Measurements from ENCODE around the gene QKI. TPM values are rescaled to one million over a fixed set of nuclear protein-coding genes. Genes with fewer than 3 reads are reported as not detected.

The QKI gene
- total RNA-seq, 1 experiment from 2014 or later = 88.9 TPM

DNA sequence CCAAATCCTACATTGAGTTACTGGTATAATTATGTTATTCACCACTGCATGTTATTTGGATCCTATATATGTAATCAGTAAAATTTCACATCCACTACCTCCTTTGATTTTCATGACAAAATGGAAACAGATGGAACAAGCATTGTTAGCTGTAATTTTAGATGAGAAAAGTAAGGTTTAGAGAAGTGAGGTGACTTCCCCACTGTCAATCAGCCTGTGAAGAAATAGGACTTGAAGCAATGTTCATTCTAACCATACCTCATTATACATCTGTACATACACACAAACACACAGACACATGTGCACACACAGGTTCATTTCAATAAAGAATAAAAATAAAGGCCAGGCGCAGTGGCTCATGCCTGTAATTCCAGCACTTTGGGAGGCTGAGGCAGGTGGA lies 23.7 kb upstream of the QKI start:
- DNase-seq (ENCODE audit: extremely low read depth, low read depth) = no peak

DNA sequence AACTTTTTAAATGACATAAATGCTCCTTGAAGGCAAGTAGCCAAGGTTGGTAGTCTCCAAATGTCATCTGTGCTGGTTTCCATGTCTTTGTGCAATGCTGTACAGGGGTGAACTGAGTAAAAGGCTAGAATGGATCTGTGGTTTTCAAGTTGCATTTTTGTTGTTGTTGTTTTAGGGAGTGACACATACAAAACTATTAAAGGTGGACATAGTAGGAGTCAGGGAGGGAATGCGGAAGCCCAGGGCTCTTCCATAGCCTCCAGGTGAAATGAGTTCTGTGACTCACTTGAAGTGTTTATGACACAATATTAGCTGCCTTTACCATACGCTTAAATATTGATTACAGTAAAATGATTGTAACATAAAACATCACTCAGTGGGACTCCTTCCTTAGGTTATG lies 22.5 kb upstream of the QKI start:
- DNase-seq (ENCODE audit: extremely low read depth, low read depth) = no peak

DNA sequence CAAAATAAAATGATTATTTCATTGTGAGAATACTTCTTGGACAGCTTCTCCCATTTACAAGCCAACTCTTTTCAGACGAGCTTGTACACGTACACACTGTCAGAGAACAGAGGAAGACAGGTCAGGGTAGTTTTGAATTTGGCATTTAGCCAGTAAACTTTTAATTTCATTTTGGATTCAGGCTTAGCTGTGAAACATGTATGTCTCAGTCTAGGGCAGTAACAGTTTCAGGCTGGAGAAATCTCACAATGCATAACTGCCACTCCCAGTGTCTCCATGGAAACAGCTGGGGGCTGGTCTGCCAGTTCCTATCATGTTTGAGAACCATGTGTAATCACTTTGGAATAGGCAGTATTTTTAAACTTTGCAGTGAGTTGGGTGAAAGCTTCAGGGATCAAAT lies 22.0 kb upstream of the QKI start:
- no peak for DNase-seq (ENCODE audit: extremely low read depth, low read depth)

DNA sequence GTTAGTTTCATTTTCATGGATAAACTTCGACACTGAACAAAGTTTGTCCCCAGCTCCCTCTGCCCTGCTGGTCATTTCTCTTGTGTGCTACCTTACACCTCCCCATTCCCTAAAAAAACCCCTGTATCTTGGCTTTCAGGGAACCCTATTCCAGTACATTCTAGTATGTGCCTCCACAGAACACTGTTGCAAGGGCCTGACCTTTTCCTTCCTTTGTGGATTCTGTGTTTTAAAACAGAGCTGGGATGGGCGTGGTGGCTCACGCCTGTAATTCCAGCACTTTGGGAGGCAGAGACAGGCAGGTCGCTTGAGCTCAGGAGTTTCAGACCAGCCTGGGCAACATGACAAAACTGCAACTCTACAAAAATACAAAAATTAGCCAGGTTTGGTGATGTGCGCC lies 20.6 kb upstream of the QKI start:
- no peak for DNase-seq (ENCODE audit: extremely low read depth, low read depth)

DNA sequence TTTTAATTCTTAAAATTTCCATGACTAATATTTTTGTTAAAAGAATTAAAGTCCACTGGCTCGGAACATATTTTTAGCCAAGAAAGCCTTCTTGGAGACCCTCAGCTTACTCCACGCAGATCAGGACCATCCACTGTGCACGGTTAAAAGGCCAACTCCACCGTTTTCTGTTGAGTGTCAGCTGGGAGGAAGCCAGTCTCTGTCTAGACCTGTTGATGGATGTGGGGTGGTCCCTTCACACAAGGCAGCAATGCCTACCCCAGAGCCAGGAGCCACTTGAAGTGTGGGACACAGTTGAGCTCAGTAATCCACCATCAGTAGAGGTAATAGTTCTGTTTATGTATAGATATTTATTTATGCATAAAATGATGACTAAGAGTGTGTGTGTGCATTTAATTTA lies 19.9 kb upstream of the QKI start:
- no peak for DNase-seq (ENCODE audit: extremely low read depth, low read depth)

DNA sequence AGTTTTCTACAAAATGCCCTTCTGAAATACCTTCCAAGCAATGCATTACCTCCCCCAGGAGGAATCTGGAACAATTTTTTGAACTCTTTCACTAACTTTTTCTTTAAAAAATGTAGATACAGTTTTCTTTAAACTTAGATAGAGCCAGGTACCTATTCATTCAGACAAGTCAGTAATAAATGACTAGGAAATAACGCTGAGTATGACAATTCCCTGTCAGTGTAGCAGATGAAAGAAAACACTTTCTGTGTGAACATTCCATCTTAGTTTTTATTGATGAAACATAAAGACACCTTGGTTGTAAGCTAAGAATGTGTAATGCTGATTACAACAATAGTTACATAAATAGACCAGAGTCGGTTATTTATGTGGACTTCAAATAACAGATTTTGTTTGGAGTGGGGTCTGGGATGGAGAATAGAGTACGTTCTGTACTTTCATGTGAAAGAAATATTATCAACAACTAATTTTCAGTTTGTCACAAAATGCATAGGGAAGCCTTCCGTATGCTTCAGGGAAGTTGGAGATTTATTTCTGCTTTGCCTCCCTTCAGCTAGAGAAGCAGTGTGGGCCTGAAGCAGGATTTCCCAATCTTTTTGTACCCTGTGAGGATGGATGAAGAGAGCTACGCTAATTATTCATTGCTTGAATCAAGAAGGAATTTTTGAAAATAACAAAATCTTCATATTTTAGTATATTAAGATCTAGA lies 19.2 kb upstream of the QKI start:
- DNase-seq (ENCODE audit: extremely low read depth, low read depth) = no peak

DNA sequence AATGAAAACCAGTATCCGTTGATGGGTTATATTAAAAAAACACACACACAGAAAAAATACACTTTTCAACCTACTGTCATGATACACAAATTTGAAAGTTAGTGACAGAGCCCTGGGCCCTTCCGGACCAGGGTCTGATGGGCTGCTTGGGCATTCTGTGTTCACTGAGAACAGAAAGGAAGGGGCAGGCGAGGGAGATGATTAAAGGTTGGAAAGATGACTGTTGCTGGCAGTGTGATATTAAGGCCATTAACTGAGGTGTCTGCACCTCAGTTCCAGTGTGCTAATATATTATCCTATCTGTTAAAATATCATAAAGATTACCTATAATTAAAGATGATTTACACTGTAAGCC lies 18.7 kb upstream of the QKI start:
- DNase-seq (ENCODE audit: extremely low read depth, low read depth) = no peak

DNA sequence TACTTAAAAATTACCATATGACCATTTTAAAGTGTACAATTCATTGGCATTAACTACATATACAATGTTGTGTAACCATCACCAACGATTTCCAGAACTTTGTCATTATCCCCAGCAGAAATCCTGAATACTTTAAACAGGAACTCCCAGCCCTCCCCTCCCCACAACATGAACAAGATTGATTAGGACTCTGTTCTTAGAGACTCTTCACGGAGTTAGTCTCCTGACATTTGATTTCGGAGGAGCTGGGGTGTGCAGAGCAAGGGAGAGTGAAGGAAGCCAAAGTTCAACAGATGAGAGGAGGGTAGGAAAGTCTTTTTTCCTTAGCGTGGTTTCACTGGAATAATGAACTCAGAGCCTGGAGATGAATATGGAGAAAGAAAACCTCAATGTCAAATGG lies 17.2 kb upstream of the QKI start:
- DNase-seq (ENCODE audit: extremely low read depth, low read depth) = no peak

DNA sequence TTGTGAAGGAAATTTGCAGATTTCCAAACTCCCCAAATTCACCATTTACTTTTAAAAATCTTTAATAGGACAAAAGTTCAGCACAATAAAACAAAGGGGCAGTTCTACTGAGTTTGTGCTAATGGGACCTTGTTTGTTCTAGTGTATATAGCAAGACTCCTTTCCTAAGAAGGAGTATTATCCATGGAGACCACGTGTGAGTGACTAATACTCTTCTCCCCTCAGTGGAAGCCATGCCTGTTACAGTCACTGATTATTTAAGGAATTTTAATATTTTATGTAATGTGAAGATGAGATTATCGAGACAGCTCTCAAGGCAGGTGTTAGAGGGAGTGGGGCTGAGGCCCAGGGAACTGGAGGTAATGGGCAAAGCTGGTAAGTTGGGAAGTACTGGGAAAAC lies 16.4 kb upstream of the QKI start:
- DNase-seq (ENCODE audit: extremely low read depth, low read depth) = no peak

DNA sequence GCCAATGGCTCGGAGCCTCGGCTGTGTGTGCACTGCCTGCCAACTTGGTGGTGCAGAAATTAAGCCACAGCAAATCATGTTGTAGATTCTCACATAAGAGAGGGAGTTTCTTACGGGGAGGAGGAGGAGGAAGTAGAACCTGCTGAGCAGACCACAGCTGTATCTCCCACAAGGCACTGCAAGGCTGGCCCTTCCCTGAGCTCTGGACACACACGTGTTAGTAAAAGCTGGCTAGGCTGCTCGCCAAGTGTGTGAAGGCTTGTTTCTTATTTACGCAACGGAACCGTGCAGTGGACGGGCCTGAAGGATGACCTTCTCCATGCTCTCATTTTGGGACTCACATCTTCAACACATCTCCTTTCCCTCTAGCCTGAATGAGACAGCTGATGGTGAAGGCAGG lies 15.7 kb upstream of the QKI start:
- no peak for DNase-seq (ENCODE audit: extremely low read depth, low read depth)

DNA sequence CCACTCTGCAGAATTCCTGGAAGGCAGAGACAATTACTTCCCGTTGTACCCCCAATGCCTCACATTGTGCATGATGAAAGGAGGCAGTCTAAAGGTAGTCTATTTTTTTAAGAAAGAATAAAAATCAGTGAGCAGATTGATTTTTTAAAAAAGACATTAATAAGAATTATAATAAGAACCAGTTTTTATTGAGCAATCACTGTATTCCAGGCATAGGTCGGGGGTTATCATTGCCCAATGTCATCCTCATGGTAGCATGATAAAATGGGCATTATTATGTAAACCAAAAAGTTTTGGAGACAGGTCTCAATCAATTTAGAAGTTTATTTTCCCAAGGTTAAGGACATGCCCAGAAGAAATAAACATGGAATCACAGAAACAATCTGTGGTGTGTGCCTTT lies 14.0 kb upstream of the QKI start:
- DNase-seq (ENCODE audit: extremely low read depth, low read depth) = no peak

DNA sequence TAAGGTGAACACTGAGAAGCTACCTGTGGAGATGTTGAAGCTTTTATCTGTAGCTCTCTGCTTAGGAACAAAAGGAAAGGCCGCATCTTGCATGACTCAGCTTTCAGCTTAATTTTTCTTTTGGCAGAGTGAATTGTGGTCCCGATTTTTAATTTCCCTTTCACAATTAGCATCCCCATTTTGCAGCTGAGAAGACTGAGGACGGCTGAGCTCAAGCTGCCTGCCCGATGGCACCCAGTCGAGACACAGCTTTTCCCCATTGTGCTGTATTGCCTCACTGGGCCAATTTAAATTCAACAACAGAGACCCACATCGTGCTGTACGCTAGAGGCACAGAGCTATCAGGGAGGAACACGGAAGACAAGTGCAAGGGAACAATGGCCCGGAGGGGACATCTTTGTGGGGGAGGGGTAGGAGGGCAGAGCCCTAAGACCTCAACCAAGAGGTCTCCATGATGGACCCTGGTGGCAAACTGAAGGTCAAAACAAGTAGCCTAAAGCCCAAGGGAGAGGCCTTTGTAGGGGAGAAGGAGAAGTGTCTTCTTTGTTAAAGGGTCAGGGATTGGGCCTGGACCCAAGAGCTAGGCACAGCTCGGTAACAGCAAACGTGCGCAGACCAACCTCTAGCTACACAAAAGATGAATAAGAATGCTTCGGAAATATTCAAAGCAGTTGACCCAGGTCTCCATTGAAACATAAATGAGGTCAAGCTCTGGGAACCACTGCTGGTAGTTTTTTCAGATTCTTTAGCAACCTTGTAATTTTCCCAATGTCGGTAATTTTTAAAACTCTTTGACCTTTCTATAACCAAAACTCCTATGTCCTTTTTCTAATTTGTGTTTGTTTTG lies 13.3 kb upstream of the QKI start:
- no peak for DNase-seq (ENCODE audit: extremely low read depth, low read depth)

DNA sequence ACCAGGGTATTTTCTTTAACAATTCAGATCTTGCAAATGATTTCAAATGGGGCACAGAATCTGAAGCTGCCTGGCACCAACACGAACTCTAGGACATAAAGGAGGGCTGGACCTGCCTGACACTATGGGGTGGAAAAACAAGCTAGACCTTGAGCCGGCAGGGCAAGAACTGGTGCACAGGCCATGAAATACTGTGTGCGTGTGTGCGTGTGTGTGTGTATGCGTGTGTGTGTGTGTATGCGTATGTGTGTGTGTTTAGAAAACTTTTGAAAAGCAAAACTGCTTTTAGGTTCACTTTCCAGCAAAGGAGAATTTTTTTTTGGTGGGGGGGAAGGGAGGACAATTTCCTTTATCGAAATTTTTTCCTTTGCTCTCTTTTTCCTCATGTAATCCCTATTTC lies 11.9 kb upstream of the QKI start:
- DNase-seq (ENCODE audit: extremely low read depth, low read depth) = no peak

DNA sequence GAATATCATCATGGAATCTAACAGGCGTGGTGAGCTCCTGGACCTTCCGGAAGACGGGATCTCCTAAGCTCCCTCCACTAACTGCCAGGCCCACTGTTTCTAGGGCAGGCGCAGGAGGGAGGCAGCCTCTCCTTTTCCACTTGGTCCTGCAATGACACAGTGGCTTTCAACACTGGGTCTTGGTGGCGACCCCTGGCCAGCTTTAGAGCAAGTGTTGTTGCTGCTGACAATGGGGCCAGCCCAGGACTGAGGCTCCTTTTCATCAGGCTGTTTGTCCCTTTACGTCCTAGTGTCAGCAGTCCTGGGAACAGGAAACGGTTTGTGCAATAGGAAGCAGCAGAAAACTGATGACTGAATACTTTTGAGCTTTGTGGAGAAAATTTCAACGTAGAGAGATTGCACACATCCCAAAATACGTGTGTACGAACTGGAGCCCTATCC lies 9.7 kb upstream of the QKI start:
- DNase-seq (ENCODE audit: extremely low read depth, low read depth) = no peak

DNA sequence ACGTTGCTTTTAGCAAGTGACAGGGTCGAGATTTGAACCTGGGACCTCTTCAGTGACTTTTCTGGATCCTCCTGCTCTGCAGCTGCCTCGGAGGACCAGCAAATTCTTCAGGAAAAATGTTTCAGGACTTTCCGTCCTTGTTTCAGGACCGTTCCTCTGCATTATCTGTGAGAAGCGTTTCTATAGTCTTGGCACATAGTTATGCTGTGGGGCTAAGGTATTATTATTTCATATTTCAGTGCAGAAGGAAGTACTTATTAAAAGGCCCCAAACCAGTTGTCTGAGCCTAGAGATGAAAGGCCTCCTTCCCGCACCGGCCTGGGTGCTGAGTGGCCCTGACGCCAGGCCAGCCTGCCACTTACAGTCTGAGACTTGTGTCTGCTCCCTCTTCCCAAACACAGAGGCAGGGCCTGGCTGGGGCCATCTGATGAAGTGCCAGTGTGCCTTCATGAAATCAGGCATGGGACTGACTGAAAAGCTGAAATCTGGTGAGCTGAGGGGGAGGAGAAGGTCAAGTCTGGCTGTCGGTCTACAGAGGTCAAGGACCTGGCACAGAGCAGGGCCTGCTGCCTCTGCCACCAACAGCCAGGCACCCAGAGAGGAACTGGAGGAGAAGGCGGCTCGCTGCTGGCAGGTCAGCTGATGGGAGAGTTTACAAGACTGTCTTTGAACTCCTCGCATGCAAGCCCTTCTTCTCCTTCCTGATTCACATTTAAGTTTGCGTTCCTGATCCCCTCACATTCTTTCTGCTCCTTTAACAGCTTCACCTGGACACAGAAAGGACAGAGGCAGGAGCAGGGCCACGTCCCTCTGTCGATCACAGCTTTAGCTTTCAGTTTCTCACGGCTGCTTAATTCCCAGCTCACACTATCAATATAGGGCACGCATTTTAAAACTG lies 8.9 kb upstream of the QKI start:
- DNase-seq (ENCODE audit: extremely low read depth, low read depth) = no peak

DNA sequence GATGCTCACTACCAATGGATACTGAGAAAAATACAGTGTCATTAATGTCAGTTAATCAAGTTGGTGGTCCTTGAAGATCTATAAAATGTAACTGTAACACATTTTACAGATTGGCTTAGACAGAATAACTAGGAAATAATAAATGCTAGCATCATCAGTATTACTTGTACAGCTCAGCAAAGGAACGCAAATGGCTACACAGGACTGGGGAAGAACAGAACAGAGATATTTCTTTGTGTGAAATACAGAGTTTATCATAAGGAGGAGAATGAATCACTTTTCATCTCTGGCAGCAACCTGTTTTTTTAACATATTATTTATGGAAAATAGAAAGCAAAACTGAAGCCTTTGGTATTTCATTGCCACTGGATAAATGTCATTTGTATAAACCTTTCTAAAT lies 8.2 kb upstream of the QKI start:
- DNase-seq (ENCODE audit: extremely low read depth, low read depth) = no peak

DNA sequence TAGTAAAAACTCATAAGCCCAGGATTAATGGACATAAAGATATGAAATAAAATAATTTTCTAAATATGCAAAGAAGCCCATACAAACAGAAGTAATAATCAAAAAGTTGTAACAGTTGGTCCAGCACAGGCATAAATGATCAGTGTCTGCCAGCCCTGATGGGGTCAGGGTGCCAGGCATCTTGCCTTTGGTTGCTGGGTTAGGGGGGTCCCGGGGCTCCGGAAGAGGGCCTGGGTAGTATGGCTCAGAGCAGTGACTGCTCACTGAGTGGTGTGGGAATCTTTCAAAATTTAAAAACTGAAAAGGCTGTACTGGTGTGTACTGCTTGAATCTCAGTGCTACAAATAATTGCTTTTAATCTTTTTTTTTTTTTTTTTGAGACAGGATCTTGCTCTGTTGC lies 7.7 kb upstream of the QKI start:
- no peak for DNase-seq (ENCODE audit: extremely low read depth, low read depth)

DNA sequence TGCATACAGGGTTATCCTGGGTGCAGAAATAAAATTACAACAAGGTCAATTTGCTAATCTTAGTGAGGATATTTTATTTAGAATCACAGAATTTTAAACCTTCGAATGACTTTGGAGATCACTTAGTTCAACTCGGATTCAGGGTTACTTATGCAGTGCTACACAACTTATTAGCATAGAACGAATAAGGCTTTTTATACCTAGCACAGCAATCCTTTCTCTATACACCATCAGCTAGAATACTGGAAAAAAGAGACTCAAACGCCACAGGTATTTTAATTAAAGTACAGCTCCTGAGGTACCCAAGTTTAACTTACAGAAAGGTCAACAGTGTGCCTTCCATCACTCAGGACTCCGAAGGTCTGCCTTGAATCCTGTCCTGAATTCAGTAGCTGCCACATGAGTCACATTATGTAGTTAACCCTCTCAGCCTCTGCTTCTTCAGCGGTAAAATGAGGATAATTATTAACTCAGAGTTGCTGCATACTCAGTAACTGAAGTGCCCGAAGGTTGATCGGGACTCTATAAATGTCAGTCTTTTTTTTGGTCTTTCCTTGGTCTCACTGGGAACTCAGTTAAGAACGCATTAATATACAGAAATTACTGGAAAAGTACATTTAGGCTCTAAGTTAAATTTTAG lies 6.0 kb upstream of the QKI start:
- no peak for DNase-seq (ENCODE audit: extremely low read depth, low read depth)

DNA sequence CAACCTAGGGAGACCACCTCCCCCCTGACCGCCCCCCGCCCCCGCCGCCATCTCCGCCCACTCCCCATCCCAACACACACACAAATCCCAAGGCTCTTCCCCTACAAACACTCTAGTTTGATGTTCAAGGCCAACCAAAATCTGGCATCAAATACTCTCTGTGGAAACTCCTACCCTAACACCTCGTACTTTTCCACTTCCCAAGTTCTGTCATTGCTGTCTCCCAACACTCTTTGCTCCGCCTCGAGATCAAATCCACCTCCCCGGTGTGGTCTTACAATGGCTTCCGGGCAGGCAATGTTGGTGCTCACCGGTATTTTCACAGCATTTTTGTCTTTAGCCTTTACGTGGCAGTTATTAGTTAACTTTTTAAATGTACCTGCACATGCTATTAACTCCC lies 4.8 kb upstream of the QKI start:
- DNase-seq (ENCODE audit: extremely low read depth, low read depth) = no peak

DNA sequence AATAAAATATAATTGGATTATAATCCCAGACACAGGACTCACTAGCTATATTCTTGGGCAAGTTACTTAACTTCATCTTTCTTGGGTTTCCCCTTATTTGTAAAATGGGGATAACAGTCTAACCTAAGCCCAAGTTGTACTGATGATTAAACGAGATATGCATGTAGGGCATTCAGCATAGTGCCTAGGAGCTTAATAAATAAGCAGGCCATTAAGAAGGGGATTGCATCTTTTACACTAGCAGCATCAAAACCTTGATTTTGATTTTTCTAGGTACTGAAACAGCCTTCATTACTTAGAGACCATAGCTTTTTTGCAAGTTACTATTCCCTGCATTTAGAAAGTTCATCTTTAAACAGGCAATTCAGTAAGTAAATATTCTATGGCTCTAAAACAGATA lies 2.2 kb upstream of the QKI start:
- DNase-seq (ENCODE audit: extremely low read depth, low read depth) = no peak

DNA sequence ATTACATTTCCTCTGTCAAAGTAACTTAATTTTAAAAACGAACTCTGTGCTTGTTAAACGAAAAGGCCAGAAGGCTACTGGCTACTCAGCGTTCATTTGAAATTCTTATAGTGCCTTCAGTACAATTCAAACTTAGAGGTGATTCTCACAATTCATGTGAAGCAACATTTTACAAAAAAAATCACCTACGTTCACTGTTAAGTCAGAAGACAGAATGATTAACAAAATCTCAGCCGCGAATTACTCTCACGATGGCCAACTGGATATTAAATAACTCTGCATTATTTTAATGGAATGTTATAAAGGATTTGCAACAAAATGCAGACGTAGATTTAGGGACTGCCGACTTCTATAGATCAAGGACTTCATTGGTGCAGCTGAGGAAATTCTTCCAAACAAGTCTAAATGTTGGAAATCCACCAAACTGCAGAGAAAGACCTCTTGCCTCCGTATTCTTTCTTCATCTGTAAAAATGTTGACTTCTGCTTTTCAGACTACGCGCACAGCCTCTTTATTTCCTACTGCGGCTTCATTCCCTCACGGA lies 1.6 kb upstream of the QKI start:
- DNase-seq (ENCODE audit: extremely low read depth, low read depth) = no peak
